Measurements from ENCODE around the gene TTC1.

TTC1 gene

DNA sequence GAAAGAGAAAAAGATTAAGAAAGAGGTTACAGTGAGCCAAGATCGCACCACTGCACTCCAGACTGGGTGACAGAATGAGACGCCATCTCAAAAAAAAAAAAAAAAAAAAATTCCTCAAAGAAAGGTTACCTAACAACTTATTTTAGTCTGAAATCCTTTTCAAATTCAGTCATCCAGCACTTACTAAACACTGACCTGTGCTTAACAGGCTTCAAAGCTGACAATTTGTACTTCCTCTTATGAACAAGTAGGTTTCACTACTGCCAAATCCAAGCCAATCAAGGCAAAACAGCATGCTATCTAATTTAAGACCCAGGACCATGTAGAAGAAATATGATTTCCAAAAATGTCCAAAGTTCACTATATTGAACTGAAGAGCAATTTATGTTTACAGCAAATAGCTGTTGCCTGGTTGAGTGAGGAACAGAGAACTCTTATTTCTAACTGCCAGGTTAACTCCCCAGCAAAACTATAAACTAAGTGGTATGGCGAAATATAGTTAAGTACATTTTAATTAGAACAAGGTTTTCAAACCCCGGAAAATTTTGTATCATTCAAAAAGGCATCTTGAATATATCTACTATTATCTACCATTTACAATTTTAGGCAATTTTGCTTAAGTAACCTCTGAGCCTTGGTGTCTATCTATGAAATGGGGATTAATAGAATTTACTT, 96.9 kb downstream of the TTC1 start:
- TF ChIP-seq CTCF (IDR thresholded peaks at IDR 0.05; ENCODE audit: low read depth, low read length, missing control alignments) = no peak
- no peak for DNase-seq (ENCODE audit: extremely low read depth, low read depth)
- no peak overlapping the region for H3K4me3 ChIP-seq (replicated peaks; ENCODE audit: low read depth, low read length)

- H3K4me3 ChIP-seq (replicated peaks; ENCODE audit: low read depth, low read length) = no peak overlapping the region
- TF ChIP-seq CTCF (IDR thresholded peaks at IDR 0.05; ENCODE audit: low read depth, low read length, missing control alignments) = no peak
- DNase-seq (ENCODE audit: extremely low read depth, low read depth) = no peak
Measured at GRCh38 chr5:160108124-160108523, 99.2 kb downstream of the TTC1 start.

All from HFF-Myc (cell line).